WTC11 (cell line): Measurements from ENCODE around the gene SORL1. TPM values are rescaled to one million over a fixed set of nuclear protein-coding genes. Genes with fewer than 3 reads are reported as not detected.

Source experiments
- AFF4 ChIP-seq: sonication (generic); formaldehyde crosslinking; IDR thresholded peaks from 2 replicates; pipeline ENCODE4 v1.8.1; 2023; ENCODE audit warnings: mild to moderate bottlenecking, missing genetic modification reagents, borderline replicate concordance
- AR ChIP-seq: fragments of 250-450 bp; sonication (Bioruptor Pico); IDR thresholded peaks from 2 replicates; pipeline ENCODE4 v1.9.0; 2021; ENCODE audit warnings: mild to moderate bottlenecking
- ATF1 ChIP-seq: sonication (generic); formaldehyde crosslinking; IDR thresholded peaks from 2 replicates; pipeline ENCODE4 v1.8.1; 2023; ENCODE audit warnings: mild to moderate bottlenecking, moderate library complexity, missing genetic modification reagents
- CREB1 ChIP-seq: sonication (generic); formaldehyde crosslinking; IDR thresholded peaks from 2 replicates; pipeline ENCODE4 v1.8.0; 2023; ENCODE audit warnings: mild to moderate bottlenecking, missing genetic modification reagents
- E2F1 ChIP-seq: sonication (generic); formaldehyde crosslinking; IDR thresholded peaks from 2 replicates; pipeline ENCODE4 v1.8.0; 2022; ENCODE audit warnings: mild to moderate bottlenecking, missing genetic modification reagents
- ELF4 ChIP-seq: sonication (generic); formaldehyde crosslinking; IDR thresholded peaks from 2 replicates; pipeline ENCODE4 v1.8.1; 2022; ENCODE audit warnings: low read depth, mild to moderate bottlenecking, moderate library complexity, missing genetic modification reagents
- EMX1 ChIP-seq: fragments of 250-450 bp; sonication (Bioruptor Pico); IDR thresholded peaks from 2 replicates; pipeline ENCODE4 v1.8.0; 2021; ENCODE audit warnings: mild to moderate bottlenecking
- FOXP4 ChIP-seq: sonication (generic); formaldehyde crosslinking; IDR thresholded peaks from 2 replicates; pipeline ENCODE4 v1.8.0; 2022; ENCODE audit warnings: mild to moderate bottlenecking, missing genetic modification reagents
- IRF2 ChIP-seq: sonication (generic); formaldehyde crosslinking; IDR thresholded peaks from 2 replicates; pipeline ENCODE4 v1.8.0; 2022; ENCODE audit warnings: low read depth, missing genetic modification reagents, borderline replicate concordance
- JUN ChIP-seq: sonication (generic); formaldehyde crosslinking; IDR thresholded peaks from 2 replicates; pipeline ENCODE4 v1.8.0; 2023; ENCODE audit warnings: mild to moderate bottlenecking, missing genetic modification reagents
- NFE2L1 ChIP-seq: sonication (generic); formaldehyde crosslinking; IDR thresholded peaks from 2 replicates; pipeline ENCODE4 v1.8.1; 2023; ENCODE audit warnings: missing genetic modification reagents
- PREB ChIP-seq: sonication (generic); formaldehyde crosslinking; IDR thresholded peaks from 2 replicates; pipeline ENCODE4 v1.8.1; 2022; ENCODE audit warnings: mild to moderate bottlenecking, missing genetic modification reagents, moderate library complexity, borderline replicate concordance
- PRRX2 ChIP-seq: fragments of 250-450 bp; sonication (Bioruptor Pico); IDR thresholded peaks from 2 replicates; pipeline ENCODE4 v1.8.0; 2021; ENCODE audit warnings: mild to moderate bottlenecking
- RELA ChIP-seq: sonication (generic); formaldehyde crosslinking; IDR thresholded peaks from 2 replicates; pipeline ENCODE4 v1.8.1; 2022; ENCODE audit warnings: missing genetic modification reagents, mild to moderate bottlenecking, borderline replicate concordance
- SMAD4 ChIP-seq: sonication (generic); formaldehyde crosslinking; IDR thresholded peaks from 2 replicates; pipeline ENCODE4 v1.8.0; 2022; ENCODE audit warnings: mild to moderate bottlenecking, missing genetic modification reagents
- TCF7 ChIP-seq: sonication (generic); formaldehyde crosslinking; IDR thresholded peaks from 2 replicates; pipeline ENCODE4 v1.8.0; 2022; ENCODE audit warnings: mild to moderate bottlenecking, low read depth, missing genetic modification reagents, moderate library complexity
- ZBTB21 ChIP-seq: sonication (generic); formaldehyde crosslinking; IDR thresholded peaks from 2 replicates; pipeline ENCODE4 v1.8.1; 2023; ENCODE audit warnings: mild to moderate bottlenecking, missing genetic modification reagents, borderline replicate concordance
- total RNA-seq: library from RNA; stranded (reverse); gene quantifications from 3 replicates; pipeline ENCODE4 v1.2.3, GENCODE V29; 2021
- TF ChIP-seq, protein P1 (sequence below): sonication (generic); formaldehyde crosslinking; IDR thresholded peaks from 2 replicates; pipeline ENCODE4 v1.8.1; 2023; ENCODE audit warnings: mild to moderate bottlenecking, moderate library complexity, missing genetic modification reagents
- TF ChIP-seq, protein P2 (sequence below): fragments of 250-450 bp; sonication (Bioruptor Pico); IDR thresholded peaks from 2 replicates; pipeline ENCODE4 v1.9.0; 2021; ENCODE audit warnings: moderate library complexity, mild to moderate bottlenecking, inconsistent platforms, borderline replicate concordance
- TF ChIP-seq, protein P3 (sequence below): sonication (generic); formaldehyde crosslinking; IDR thresholded peaks from 2 replicates; pipeline ENCODE4 v1.8.0; 2022; ENCODE audit warnings: mild to moderate bottlenecking, missing genetic modification reagents

SORL1 gene
- total RNA-seq, 1 experiment from 2014 or later, result 87.1 TPM

- TF ChIP-seq PRRX2 (CRISPR knock-in tag), result no peak
- TF ChIP-seq CREB1 (CRISPR knock-in tag), result no peak
- no peak for TF ChIP-seq JUN (CRISPR knock-in tag)
- no peak for TF ChIP-seq ATF1 (CRISPR knock-in tag)
- TF ChIP-seq SMAD4 (CRISPR knock-in tag), result no peak
- TF ChIP-seq EMX1 (CRISPR knock-in tag), result no peak
- TF ChIP-seq IRF2, result no peak
- TF ChIP-seq E2F1 (CRISPR knock-in tag), result no peak
- no peak for TF ChIP-seq FOXP4 (CRISPR knock-in tag)
- TF ChIP-seq, protein P1, sequence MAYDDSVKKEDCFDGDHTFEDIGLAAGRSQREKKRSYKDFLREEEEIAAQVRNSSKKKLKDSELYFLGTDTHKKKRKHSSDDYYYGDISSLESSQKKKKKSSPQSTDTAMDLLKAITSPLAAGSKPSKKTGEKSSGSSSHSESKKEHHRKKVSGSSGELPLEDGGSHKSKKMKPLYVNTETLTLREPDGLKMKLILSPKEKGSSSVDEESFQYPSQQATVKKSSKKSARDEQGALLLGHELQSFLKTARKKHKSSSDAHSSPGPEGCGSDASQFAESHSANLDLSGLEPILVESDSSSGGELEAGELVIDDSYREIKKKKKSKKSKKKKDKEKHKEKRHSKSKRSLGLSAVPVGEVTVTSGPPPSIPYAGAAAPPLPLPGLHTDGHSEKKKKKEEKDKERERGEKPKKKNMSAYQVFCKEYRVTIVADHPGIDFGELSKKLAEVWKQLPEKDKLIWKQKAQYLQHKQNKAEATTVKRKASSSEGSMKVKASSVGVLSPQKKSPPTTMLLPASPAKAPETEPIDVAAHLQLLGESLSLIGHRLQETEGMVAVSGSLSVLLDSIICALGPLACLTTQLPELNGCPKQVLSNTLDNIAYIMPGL (CRISPR knock-in tag), result peak; percentile 47; the same call in 1 of the 2 replicates
- TF ChIP-seq ZBTB21 (CRISPR knock-in tag), result no peak
- TF ChIP-seq RELA, result no peak
- TF ChIP-seq AR (CRISPR knock-in tag), result no peak
- TF ChIP-seq PREB (CRISPR knock-in tag), result no peak
- TF ChIP-seq, protein P2, sequence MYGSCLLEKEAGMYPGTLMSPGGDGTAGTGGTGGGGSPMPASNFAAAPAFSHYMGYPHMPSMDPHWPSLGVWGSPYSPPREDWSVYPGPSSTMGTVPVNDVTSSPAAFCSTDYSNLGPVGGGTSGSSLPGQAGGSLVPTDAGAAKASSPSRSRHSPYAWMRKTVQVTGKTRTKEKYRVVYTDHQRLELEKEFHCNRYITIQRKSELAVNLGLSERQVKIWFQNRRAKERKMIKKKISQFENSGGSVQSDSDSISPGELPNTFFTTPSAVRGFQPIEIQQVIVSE (CRISPR knock-in tag), result no peak
- TF ChIP-seq ELF4, result peak; percentile 36; the same call in 1 of the 2 replicates
- TF ChIP-seq NFE2L1 (CRISPR knock-in tag), result peak; percentile 24; the same call in 1 of the 2 replicates
- no peak for TF ChIP-seq TCF7
- TF ChIP-seq, protein P3, sequence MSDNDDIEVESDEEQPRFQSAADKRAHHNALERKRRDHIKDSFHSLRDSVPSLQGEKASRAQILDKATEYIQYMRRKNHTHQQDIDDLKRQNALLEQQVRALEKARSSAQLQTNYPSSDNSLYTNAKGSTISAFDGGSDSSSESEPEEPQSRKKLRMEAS (CRISPR knock-in tag), result peak; percentile 88
- no peak for TF ChIP-seq AFF4
Measured at GRCh38 chr11:121655537-121656327, 203.6 kb downstream of the SORL1 start (continued).
